Loucy (cell line): Measurements from ENCODE around the gene UGT2B17.

Source experiments
- H2AFZ ChIP-seq: fragments of 200-600 bp; sonication (generic); 2 replicates; pipeline ENCODE4 v1.6.0; 2016; ENCODE audit warnings: antibody characterized with exemption, mild to moderate bottlenecking, low read length, moderate library complexity
- H3F3A ChIP-seq: fragments of 200-600 bp; 2 replicates; pipeline ENCODE4 v1.6.0; 2016; ENCODE audit warnings: antibody characterized with exemption, low read depth, mild to moderate bottlenecking
- H3K27me3 ChIP-seq: fragments of 200-600 bp; sonication (generic); 2 replicates; pipeline ENCODE4 v1.6.1; 2014; ENCODE audit warnings: low read length, mild to moderate bottlenecking; ENCODE audit not compliant: insufficient read depth, poor library complexity, severe bottlenecking
- H3K36me3 ChIP-seq: fragments of 200-600 bp; sonication (generic); 2 replicates; pipeline ENCODE4 v1.6.1; 2016; ENCODE audit warnings: low read length; ENCODE audit not compliant: insufficient read depth
- H3K4me1 ChIP-seq: fragments of 200-600 bp; sonication (generic); 2 replicates; pipeline ENCODE4 v1.5.1; 2014; ENCODE audit warnings: low read length, mild to moderate bottlenecking; ENCODE audit not compliant: insufficient read depth, poor library complexity, severe bottlenecking
- H3K4me2 ChIP-seq: fragments of 200-600 bp; sonication (generic); 2 replicates; pipeline ENCODE4 v1.6.0; 2014; ENCODE audit warnings: antibody characterized with exemption, low read length, low read depth, mild to moderate bottlenecking; ENCODE audit not compliant: poor library complexity, severe bottlenecking
- H3K4me3 ChIP-seq: fragments of 200-600 bp; sonication (generic); 2 replicates; pipeline ENCODE4 v1.5.1; 2014; ENCODE audit warnings: low read length, mild to moderate bottlenecking, mixed read lengths; ENCODE audit not compliant: poor library complexity, severe bottlenecking
- H3K79me2 ChIP-seq: fragments of 200-600 bp; sonication (generic); 2 replicates; pipeline ENCODE4 v1.6.1; 2014; ENCODE audit warnings: low read length; ENCODE audit not compliant: insufficient read depth
- H3K9ac ChIP-seq: fragments of 200-600 bp; sonication (generic); 2 replicates; pipeline ENCODE4 v1.6.0; 2014; ENCODE audit warnings: mild to moderate bottlenecking, low read depth, low read length, moderate library complexity; ENCODE audit not compliant: poor library complexity, severe bottlenecking
- H3K9me2 ChIP-seq: fragments of 200-600 bp; sonication (generic); replicated peaks from 2 replicates; pipeline ENCODE4 v1.6.1; 2016; ENCODE audit warnings: low read depth, low read length, mixed read lengths
- H3K9me3 ChIP-seq: fragments of 200-600 bp; sonication (generic); 2 replicates; pipeline ENCODE4 v1.6.1; 2014; ENCODE audit warnings: mild to moderate bottlenecking, antibody characterized with exemption, low read length, low read depth; ENCODE audit not compliant: insufficient read depth
- H4K20me1 ChIP-seq: fragments of 200-600 bp; sonication (generic); 2 replicates; pipeline ENCODE4 v1.6.0; 2014; ENCODE audit warnings: antibody characterized with exemption, low read length, mild to moderate bottlenecking; ENCODE audit not compliant: insufficient read depth, poor library complexity, severe bottlenecking
- EZH2phosphoT487 ChIP-seq: fragments of 200-600 bp; IDR thresholded peaks from 2 replicates; pipeline ENCODE4 v1.6.1; 2018; ENCODE audit warnings: antibody characterized with exemption, mild to moderate bottlenecking, moderate library complexity, borderline replicate concordance
- TF ChIP-seq, protein P1 (sequence below): fragments of 200-600 bp; sonication (generic); conservative IDR thresholded peaks from 2 replicates; pipeline ENCODE4 v1.5.1; 2014; ENCODE audit warnings: mild to moderate bottlenecking, antibody characterized with exemption, low read length

Gene UGT2B17

DNA sequence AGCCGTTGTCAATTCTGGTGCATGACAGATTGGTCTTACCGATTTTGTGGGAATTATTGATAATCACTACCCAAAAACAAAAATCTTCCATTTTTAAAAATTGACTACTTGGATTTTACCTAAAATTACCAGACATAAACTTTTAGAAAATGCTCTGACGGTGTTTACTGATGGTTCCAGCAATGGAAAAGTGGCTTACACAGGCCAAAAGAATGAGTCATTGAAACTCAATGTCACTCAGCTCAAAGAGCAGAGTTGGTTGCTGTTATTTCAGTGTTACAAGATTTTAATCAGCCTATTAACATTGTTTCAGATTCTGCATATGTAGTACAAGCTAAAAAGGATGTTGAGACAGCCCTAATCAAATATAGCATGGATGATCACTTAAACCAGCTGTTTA lies 23.0 kb upstream of the UGT2B17 start:
- Histone ChIP-seq H3K36me3 (no peaks in the 10 kb centered on the region), H2AFZ (no peak overlapping the region), H3K9me2 (no peaks in the 10 kb centered on the region)

DNA sequence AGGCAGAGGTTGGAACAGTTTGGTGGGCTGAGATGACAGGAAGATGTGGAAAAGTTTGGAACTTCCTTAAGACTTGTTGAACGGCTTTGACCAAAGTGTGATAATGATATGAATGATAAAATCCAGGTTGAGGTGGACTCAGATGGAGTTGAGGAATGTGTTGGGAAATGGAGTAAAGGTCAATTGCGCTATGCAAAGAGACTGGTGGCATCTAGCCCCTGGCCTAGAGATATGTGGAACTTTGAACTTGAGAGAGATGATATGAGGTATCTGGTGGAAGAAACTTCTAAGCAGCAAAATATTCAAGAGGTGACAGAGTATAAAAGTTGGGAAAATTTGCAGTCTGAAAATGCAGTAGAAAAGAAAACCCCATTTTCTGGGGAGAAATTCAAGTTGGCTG lies 21.4 kb upstream of the UGT2B17 start:
- H3K4me2 ChIP-seq, result no peak overlapping the region
- TF ChIP-seq, protein P1, sequence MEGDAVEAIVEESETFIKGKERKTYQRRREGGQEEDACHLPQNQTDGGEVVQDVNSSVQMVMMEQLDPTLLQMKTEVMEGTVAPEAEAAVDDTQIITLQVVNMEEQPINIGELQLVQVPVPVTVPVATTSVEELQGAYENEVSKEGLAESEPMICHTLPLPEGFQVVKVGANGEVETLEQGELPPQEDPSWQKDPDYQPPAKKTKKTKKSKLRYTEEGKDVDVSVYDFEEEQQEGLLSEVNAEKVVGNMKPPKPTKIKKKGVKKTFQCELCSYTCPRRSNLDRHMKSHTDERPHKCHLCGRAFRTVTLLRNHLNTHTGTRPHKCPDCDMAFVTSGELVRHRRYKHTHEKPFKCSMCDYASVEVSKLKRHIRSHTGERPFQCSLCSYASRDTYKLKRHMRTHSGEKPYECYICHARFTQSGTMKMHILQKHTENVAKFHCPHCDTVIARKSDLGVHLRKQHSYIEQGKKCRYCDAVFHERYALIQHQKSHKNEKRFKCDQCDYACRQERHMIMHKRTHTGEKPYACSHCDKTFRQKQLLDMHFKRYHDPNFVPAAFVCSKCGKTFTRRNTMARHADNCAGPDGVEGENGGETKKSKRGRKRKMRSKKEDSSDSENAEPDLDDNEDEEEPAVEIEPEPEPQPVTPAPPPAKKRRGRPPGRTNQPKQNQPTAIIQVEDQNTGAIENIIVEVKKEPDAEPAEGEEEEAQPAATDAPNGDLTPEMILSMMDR, result no peak
- H3K27me3 ChIP-seq, result no peaks in the 10 kb centered on the region
- no peaks in the 10 kb centered on the region for H3K9me3 ChIP-seq
- no peak overlapping the region for H3K4me3 ChIP-seq
- H3K4me1 ChIP-seq, result no peaks in the 10 kb centered on the region
- H3K36me3 ChIP-seq, result no peaks in the 10 kb centered on the region
- no peaks in the 10 kb centered on the region for H4K20me1 ChIP-seq
- H3K9ac ChIP-seq, result no peak overlapping the region
- no peaks in the 10 kb centered on the region for H3K79me2 ChIP-seq
- no peaks in the 10 kb centered on the region for H3F3A ChIP-seq
- H2AFZ ChIP-seq, result no peak overlapping the region
- H3K9me2 ChIP-seq, result no peaks in the 10 kb centered on the region

More for the DNA sequence above, 23.0 kb upstream of the UGT2B17 start:
- Histone ChIP-seq H3K4me1 (no peaks in the 10 kb centered on the region), H3K9ac (no peak overlapping the region), H3K4me2 (no peak overlapping the region), H4K20me1 (no peaks in the 10 kb centered on the region), H3K4me3 (no peak overlapping the region), H3K27me3 (no peaks in the 10 kb centered on the region), H3F3A (no peaks in the 10 kb centered on the region), H3K79me2 (no peaks in the 10 kb centered on the region), H3K9me3 (no peaks in the 10 kb centered on the region)
- no peak for TF ChIP-seq EZH2phosphoT487

DNA sequence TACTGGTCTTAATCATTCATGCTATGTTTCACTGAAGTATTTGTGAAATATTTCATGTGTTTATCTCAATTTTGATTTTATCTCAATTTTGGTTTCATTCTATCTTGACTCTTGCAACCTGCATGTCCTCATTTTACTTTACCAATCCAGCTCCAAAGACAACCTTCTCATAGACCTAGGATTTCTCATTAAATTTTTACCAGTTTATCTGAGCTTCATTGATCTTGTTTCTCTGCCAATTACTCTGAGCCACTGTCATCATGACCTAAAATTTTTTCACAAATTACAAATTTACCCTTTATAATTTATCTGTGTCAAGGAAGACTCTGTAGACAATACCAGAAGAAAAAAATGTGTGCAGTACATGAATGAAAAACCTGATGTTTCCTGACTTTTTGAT lies 18.6 kb upstream of the UGT2B17 start:
- no peaks in the 10 kb centered on the region for H3K9me2 ChIP-seq
- no peak overlapping the region for H3K9ac ChIP-seq
- H3K4me1 ChIP-seq, result no peaks in the 10 kb centered on the region
- H3K79me2 ChIP-seq, result no peaks in the 10 kb centered on the region
- no peaks in the 10 kb centered on the region for H4K20me1 ChIP-seq
- no peaks in the 10 kb centered on the region for H3F3A ChIP-seq
- no peak overlapping the region for H2AFZ ChIP-seq
- TF ChIP-seq, protein P1, result no peak
- no peak for TF ChIP-seq EZH2phosphoT487
- H3K4me3 ChIP-seq, result no peak overlapping the region
- no peak overlapping the region for H3K4me2 ChIP-seq
- no peaks in the 10 kb centered on the region for H3K27me3 ChIP-seq
- H3K36me3 ChIP-seq, result no peaks in the 10 kb centered on the region
- no peaks in the 10 kb centered on the region for H3K9me3 ChIP-seq

DNA sequence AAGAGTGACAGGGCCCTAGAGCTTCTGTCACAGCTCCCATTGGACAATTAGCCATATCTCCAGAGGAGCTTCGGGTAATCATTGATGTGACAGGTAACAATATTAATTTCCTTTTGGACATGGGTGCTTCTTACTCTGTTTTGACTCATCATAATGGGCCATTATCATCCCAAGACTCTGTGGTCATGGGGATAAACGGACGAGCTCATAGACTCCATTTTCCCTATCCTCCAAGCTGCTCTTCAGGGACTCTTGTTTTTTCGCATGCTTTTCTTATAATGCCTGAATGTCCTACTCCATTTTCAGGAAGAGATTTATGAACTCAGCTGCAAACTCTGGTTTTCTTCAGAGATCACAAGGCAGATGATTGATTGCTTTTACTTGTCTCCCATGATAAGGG lies 17.0 kb upstream of the UGT2B17 start:
- Histone ChIP-seq H3K4me2 (no peak overlapping the region), H3K9me3 (no peaks in the 10 kb centered on the region), H3K9ac (no peak overlapping the region), H3K79me2 (no peaks in the 10 kb centered on the region), H2AFZ (no peak overlapping the region), H4K20me1 (no peaks in the 10 kb centered on the region), H3K9me2 (no peaks in the 10 kb centered on the region), H3F3A (no peaks in the 10 kb centered on the region), H3K4me1 (no peaks in the 10 kb centered on the region), H3K4me3 (no peak overlapping the region), H3K27me3 (no peaks in the 10 kb centered on the region), H3K36me3 (no peaks in the 10 kb centered on the region)
- TF ChIP-seq, protein P1, result no peak
- TF ChIP-seq EZH2phosphoT487, result no peak
